OCI-LY3 (cell line): Measurements from ENCODE around the gene PALD1.

Source experiments
- H2AFZ ChIP-seq: fragments of 200-600, 300-600 bp; shearing (Covaris generic); 2 replicates; pipeline ENCODE4 v1.6.0; 2014; ENCODE audit warnings: antibody characterized with exemption, low read depth, low read length
- H3K27ac ChIP-seq: fragments of 200-600, 300-600 bp; sonication (generic); 2 replicates; pipeline ENCODE4 v1.5.1; 2014; ENCODE audit warnings: mild to moderate bottlenecking, low read length, moderate library complexity, mixed read lengths
- H3K27me3 ChIP-seq: fragments of 200-600, 300-600 bp; sonication (generic); 2 replicates; pipeline ENCODE4 v1.6.1; 2014; ENCODE audit warnings: low read depth, low read length, mixed read lengths
- H3K36me3 ChIP-seq: fragments of 200-600, 300-600 bp; sonication (generic); replicated peaks from 2 replicates; pipeline ENCODE3; 2014; ENCODE audit warnings: low read depth, low read length, mixed read lengths
- H3K4me1 ChIP-seq: fragments of 300-600, 200-600 bp; sonication (generic); 2 replicates; pipeline ENCODE4 v1.6.1; 2014; ENCODE audit warnings: low read length, mixed read lengths
- H3K4me2 ChIP-seq: fragments of 200-600, 300-600 bp; sonication (generic); 2 replicates; pipeline ENCODE4 v1.6.1; 2014; ENCODE audit warnings: low read length, mixed read lengths
- H3K4me3 ChIP-seq: fragments of 300-600, 200-600 bp; sonication (generic); 2 replicates; pipeline ENCODE4 v1.5.1; 2014; ENCODE audit warnings: antibody characterized with exemption, mild to moderate bottlenecking, low read length, moderate library complexity
- H3K79me2 ChIP-seq: fragments of 300-600, 200-600 bp; shearing (Covaris generic); 2 replicates; pipeline ENCODE4 v1.6.1; 2014; ENCODE audit warnings: mild to moderate bottlenecking, low read length, mixed read lengths
- H3K9ac ChIP-seq: fragments of 300-600, 200-600 bp; shearing (Covaris generic); 2 replicates; pipeline ENCODE4 v1.6.0; 2014; ENCODE audit warnings: mild to moderate bottlenecking, low read length, moderate library complexity
- H3K9me3 ChIP-seq: fragments of 200-600, 300-600 bp; shearing (Covaris generic); 2 replicates; pipeline ENCODE4 v1.6.1; 2014; ENCODE audit warnings: low read length, mixed read lengths; ENCODE audit not compliant: insufficient read depth
- H4K20me1 ChIP-seq: fragments of 200-600, 300-600 bp; sonication (generic); 2 replicates; pipeline ENCODE4 v1.6.1; 2016; ENCODE audit warnings: low read length, mixed read lengths; ENCODE audit not compliant: insufficient read depth
- EZH2phosphoT487 ChIP-seq: fragments of 200-600 bp; shearing (Covaris generic); IDR thresholded peaks from 2 replicates; pipeline ENCODE4 v1.6.1; 2018; ENCODE audit warnings: antibody characterized with exemption, mixed run types, low read depth
- TF ChIP-seq, protein P1 (sequence below): fragments of 200-600, 300-600 bp; sonication (generic); IDR thresholded peaks from 2 replicates; pipeline ENCODE4 v1.5.1; 2014; ENCODE audit warnings: antibody characterized with exemption, low read length, low read depth

PALD1 gene

GRCh38 chr10:70515035-70515667 is 36.6 kb downstream of the PALD1 start:
- no peak for TF ChIP-seq EZH2phosphoT487
- TF ChIP-seq, protein P1, sequence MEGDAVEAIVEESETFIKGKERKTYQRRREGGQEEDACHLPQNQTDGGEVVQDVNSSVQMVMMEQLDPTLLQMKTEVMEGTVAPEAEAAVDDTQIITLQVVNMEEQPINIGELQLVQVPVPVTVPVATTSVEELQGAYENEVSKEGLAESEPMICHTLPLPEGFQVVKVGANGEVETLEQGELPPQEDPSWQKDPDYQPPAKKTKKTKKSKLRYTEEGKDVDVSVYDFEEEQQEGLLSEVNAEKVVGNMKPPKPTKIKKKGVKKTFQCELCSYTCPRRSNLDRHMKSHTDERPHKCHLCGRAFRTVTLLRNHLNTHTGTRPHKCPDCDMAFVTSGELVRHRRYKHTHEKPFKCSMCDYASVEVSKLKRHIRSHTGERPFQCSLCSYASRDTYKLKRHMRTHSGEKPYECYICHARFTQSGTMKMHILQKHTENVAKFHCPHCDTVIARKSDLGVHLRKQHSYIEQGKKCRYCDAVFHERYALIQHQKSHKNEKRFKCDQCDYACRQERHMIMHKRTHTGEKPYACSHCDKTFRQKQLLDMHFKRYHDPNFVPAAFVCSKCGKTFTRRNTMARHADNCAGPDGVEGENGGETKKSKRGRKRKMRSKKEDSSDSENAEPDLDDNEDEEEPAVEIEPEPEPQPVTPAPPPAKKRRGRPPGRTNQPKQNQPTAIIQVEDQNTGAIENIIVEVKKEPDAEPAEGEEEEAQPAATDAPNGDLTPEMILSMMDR, result no peak
- Histone ChIP-seq H3K27ac (no peak overlapping the region), H3K36me3 (no peaks in the 10 kb centered on the region), H3K27me3 (no peaks in the 10 kb centered on the region), H3K4me3 (no peak overlapping the region), H3K9ac (no peak overlapping the region), H2AFZ (no peak overlapping the region), H3K4me1 (peaks cover 31% of the 10 kb centered on the region), H4K20me1 (no peaks in the 10 kb centered on the region; the same call in 1 of the 2 replicates), H3K79me2 (peaks cover 9% of the 10 kb centered on the region; the same call in 1 of the 2 replicates), H3K9me3 (no peaks in the 10 kb centered on the region), H3K4me2 (no peak overlapping the region)

GRCh38 chr10:70518695-70519094 is 40.1 kb downstream of the PALD1 start:
- TF ChIP-seq, protein P1, result no peak
- Histone ChIP-seq H3K9me3 (no peaks in the 10 kb centered on the region), H3K36me3 (no peaks in the 10 kb centered on the region), H3K27ac (no peak overlapping the region), H3K4me2 (no peak overlapping the region), H3K9ac (no peak overlapping the region), H2AFZ (no peak overlapping the region), H3K27me3 (no peaks in the 10 kb centered on the region), H3K4me3 (no peak overlapping the region), H3K79me2 (peaks cover 9% of the 10 kb centered on the region; the same call in 1 of the 2 replicates), H3K4me1 (peaks cover 16% of the 10 kb centered on the region), H4K20me1 (no peaks in the 10 kb centered on the region; the same call in 1 of the 2 replicates)

DNA sequence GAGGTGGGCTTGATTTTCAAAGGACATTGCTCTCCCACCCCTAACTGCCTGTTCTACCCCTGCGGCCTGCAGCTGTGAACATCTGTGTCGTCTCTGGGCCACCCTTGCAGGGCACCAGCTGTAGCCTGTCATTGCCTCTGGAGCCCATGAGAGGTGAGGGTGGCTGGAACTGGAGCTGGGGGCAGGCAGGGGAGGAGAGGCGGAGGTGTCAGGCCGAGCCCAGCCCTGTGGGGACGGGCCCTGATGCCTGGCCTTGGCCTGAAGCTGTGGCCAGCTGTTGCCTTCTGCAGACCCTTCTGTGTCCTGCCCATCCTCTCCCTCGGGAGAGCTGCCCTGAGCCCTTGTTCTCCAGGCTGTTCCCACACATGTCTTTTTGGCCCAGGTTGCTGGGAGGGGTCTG is 44.5 kb downstream of the PALD1 start:
- Histone ChIP-seq H3K4me1 (no peaks in the 10 kb centered on the region), H3K4me3 (no peak overlapping the region), H3K4me2 (no peak overlapping the region), H3K9me3 (no peaks in the 10 kb centered on the region), H3K27me3 (no peaks in the 10 kb centered on the region), H4K20me1 (no peaks in the 10 kb centered on the region; the same call in 1 of the 2 replicates), H2AFZ (no peak overlapping the region), H3K9ac (no peak overlapping the region), H3K27ac (no peak overlapping the region), H3K79me2 (no peaks in the 10 kb centered on the region), H3K36me3 (no peaks in the 10 kb centered on the region)
- no peak for TF ChIP-seq EZH2phosphoT487
- TF ChIP-seq, protein P1, result no peak

- H3K4me3 ChIP-seq, result no peak overlapping the region
- no peaks in the 10 kb centered on the region for H3K9me3 ChIP-seq
- no peaks in the 10 kb centered on the region; the same call in 1 of the 2 replicates for H4K20me1 ChIP-seq
- no peaks in the 10 kb centered on the region for H3K27me3 ChIP-seq
- no peaks in the 10 kb centered on the region for H3K4me1 ChIP-seq
- H2AFZ ChIP-seq, result no peak overlapping the region
- no peak overlapping the region for H3K4me2 ChIP-seq
- no peaks in the 10 kb centered on the region for H3K79me2 ChIP-seq
- no peak overlapping the region for H3K9ac ChIP-seq
- H3K27ac ChIP-seq, result no peak overlapping the region
- peaks cover 2% of the 10 kb centered on the region for H3K36me3 ChIP-seq
- no peak for TF ChIP-seq EZH2phosphoT487
- TF ChIP-seq, protein P1, result no peak
Measured at GRCh38 chr10:70523549-70523948, 45.0 kb downstream of the PALD1 start.
